Activated naive CD4-positive, alpha-beta T cell treated with anti-CD3 and anti-CD28 coated beads, Interleukin-2, amount 50 U/mL, for 72 hours (primary cell): Measurements from ENCODE around the gene ERBIN. TPM values are rescaled to one million over a fixed set of nuclear protein-coding genes. Genes with fewer than 3 reads are reported as not detected.
"Not testable (repeated sequence)": the region's sequence is repeated elsewhere in the genome, so short reads cannot be mapped to it uniquely, and the experiment has no call there.

Experiments used
- ATAC-seq, 2 donors: fragments of 150-1000 bp; cut with Tn5 transposase; 2 replicates each; pipeline ENCODE4 v1.10.0; 2021; ENCODE audit warnings: mild to moderate bottlenecking in 2 of 2, moderate library complexity in 2 of 2
- DNase-seq, 2 donors: peaks; one replicate each; pipeline ENCODE4 v3.0.0; 2021 to 2022; ENCODE audit warnings: low spot score in 2 of 2
- H3K27ac Mint-ChIP-seq, 2 donors: one replicate each; pipeline ENCODE4 v1.8.0; 2022; ENCODE audit warnings: mild to moderate bottlenecking in 2 of 2, mixed read lengths in 2 of 2
- H3K36me3 Mint-ChIP-seq, 2 donors: one replicate each; pipeline ENCODE4 v1.8.0; 2022; ENCODE audit warnings: mixed read lengths in 2 of 2
- H3K9me3 Mint-ChIP-seq, 2 donors: one replicate each; pipeline ENCODE4 v1.8.0; 2022; ENCODE audit warnings: mixed read lengths in 2 of 2
- total RNA-seq, 2 donors: library from RNA; stranded (reverse); gene quantifications; one replicate each; pipeline ENCODE4 v1.2.3, GENCODE V29; 2022

ERBIN gene
- total RNA-seq, 2 donors from 2014 or later, result 46.1 to 55.2 TPM

- no peak for DNase-seq
- Mint-ChIP-seq H3K27ac (peak overlapping the region in 1 of 2 donors; percentile 32), H3K9me3 (peaks cover 0 to 14% of the 10 kb centered on the region in 2 donors), H3K36me3 (peaks cover 0 to 18% of the 10 kb centered on the region in 2 donors)
- peak in 1 of 2 donors; percentile 46 for ATAC-seq
Measured at GRCh38 chr5:65970481-65971367, 44.3 kb downstream of the ERBIN start.

GRCh38 chr5:65971643-65972042 lies 45.3 kb downstream of the ERBIN start:
- no peak for ATAC-seq

GRCh38 chr5:65972896-65973295 lies 46.5 kb downstream of the ERBIN start:
- not testable (repeated sequence) for DNase-seq, ATAC-seq, H3K27ac Mint-ChIP-seq
- H3K9me3 Mint-ChIP-seq, result peaks cover 0 to 17% of the 10 kb centered on the region in 2 donors
- H3K36me3 Mint-ChIP-seq, result peaks cover 0 to 21% of the 10 kb centered on the region in 2 donors

More at GRCh38 chr5:65971643-65972042, 45.3 kb downstream of the ERBIN start:
- peaks cover 0 to 17% of the 10 kb centered on the region in 2 donors for H3K9me3 Mint-ChIP-seq
- no peak for DNase-seq
- no peak overlapping the region for H3K27ac Mint-ChIP-seq
- H3K36me3 Mint-ChIP-seq, result peaks cover 0 to 21% of the 10 kb centered on the region in 2 donors

DNA sequence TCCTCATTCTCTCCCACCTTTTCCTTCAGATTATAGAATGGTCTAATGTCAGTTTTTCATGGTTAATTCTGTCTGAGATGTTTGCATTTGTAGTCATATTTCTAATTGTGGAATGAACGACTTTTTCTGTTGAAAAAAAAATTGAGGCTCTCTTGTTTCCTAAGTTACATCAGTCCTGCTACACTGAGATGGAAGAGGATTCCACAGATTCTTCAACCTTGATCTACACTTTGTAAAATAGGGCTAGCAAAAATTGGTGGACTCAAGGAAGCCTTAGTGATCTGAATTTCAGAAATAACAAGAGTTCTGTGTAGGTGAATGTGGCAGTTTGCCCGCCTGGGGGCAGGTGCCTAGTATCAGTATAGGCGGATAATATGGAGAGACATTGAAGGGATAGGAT lies 51.9 kb downstream of the ERBIN start:
- peaks cover 6 to 32% of the 10 kb centered on the region in 2 donors for H3K36me3 Mint-ChIP-seq
- H3K27ac Mint-ChIP-seq, result no peak overlapping the region
- peaks cover 0 to 30% of the 10 kb centered on the region in 2 donors for H3K9me3 Mint-ChIP-seq
- ATAC-seq, result no peak
- DNase-seq, result no peak

DNA sequence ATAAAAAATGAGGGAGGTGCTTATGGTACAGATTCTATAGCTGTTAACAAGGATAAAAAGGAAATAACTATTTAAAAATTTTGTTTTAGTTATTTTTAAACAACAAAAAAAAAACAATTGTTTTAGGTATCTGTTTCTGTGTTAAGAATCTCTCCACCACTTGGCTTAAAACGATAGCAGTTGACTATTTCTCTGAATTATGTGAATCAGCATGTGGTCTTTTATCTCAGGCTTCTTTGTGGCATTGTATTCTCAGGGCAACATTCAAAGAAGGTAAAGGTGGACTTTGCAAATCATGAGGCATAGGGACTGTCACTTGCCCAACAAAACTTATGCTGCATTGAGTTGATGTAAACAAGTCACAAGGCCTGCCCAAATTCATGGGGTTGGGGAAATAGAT lies 55.2 kb downstream of the ERBIN start:
- peak; percentile 13 to 34 for ATAC-seq
- Mint-ChIP-seq H3K36me3 (peaks cover 6 to 17% of the 10 kb centered on the region in 2 donors), H3K27ac (no peak overlapping the region), H3K9me3 (peaks cover 0 to 13% of the 10 kb centered on the region in 2 donors)
- no peak for DNase-seq

GRCh38 chr5:65981969-65982619 lies 55.7 kb downstream of the ERBIN start:
- Mint-ChIP-seq H3K36me3 (peaks cover 6 to 17% of the 10 kb centered on the region in 2 donors), H3K9me3 (peaks cover 0 to 13% of the 10 kb centered on the region in 2 donors), H3K27ac (no peak overlapping the region)
- ATAC-seq, result no peak
- DNase-seq, result no peak

DNA sequence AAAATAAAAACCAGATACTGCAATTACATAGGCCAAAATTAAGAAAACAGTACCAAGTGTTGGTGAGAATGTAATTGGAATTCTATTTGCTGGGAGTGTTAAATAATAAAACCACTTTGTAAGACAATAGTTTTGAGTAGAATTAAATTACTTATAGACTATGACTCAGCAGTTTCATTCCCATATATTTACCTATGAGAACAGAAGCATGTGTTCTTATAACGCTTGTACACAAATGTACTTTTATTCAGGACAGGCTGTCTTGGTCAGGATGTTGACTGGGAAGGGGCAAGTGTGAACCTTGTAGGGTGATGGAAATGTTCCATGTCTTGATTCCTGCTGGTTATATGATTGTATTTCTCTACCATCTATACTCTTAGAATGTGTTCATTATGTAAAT lies 56.3 kb downstream of the ERBIN start:
- Mint-ChIP-seq H3K27ac (no peak overlapping the region), H3K36me3 (peaks cover 6 to 17% of the 10 kb centered on the region in 2 donors), H3K9me3 (peaks cover 0 to 13% of the 10 kb centered on the region in 2 donors)
- no peak for ATAC-seq
- no peak for DNase-seq

DNA sequence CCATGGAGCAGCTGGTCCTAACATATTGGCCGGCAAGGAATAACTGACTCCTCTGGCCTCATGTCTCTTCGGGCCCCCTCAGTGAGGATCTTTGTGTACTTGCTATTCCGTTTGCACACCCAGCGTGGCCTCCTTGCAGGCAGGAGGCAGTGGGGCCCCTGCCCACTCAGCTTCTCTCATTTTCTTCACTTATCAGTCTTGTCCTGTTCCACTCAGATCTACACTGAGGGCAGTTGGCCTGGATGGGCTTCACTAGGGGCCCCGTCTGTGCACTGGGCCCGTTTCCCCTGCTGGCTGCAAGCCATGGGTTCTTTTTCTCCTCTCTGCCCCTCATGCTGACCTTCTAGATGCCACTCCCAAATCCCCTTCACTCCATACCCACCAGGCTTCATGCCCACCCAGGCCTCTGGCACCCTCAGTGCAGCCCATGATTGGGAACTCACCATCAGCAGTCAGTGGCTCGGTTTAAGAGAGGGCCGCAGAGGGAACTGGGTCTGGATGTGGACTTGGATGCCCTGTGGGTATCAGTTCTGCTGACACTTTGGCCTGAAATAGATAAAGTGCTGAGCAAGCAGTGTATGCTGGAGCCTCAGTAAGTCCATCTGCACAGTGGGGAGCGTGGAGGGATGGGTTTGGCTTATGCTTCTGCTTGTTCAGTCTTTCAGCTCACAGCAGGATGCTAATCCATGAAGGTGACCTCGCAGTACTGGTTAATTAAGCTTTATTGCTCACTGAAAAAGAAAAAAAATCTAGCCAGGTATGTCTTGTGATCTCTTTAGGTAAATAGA lies 57.9 kb downstream of the ERBIN start:
- peaks cover 0 to 4% of the 10 kb centered on the region in 2 donors for H3K9me3 Mint-ChIP-seq
- H3K27ac Mint-ChIP-seq, result peak overlapping the region; percentile 18 to 75
- peaks cover 0 to 5% of the 10 kb centered on the region in 2 donors for H3K36me3 Mint-ChIP-seq
- no peak for ATAC-seq
- DNase-seq, result no peak

DNA sequence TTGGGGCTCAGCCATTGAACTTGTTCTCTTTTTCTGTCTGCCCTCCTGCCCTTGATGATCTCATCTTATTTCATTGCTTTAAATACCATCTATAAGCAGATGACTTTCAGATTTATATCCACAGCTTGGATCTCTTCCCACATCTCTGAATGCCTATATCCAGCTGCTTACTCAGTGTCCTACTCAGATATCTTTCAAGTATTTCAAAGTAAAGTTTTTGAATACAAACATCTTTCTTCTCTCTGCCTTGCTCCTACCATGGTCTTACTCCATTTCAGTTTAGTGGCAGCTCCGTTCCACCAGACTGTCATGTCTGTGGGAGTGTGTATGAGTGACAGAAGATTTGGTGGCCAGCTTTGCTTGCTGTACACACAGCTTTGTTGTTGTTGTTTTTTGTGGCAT lies 59.7 kb downstream of the ERBIN start:
- ATAC-seq (no peak), DNase-seq (no peak)
- no peaks in the 10 kb centered on the region for H3K9me3 Mint-ChIP-seq
- H3K36me3 Mint-ChIP-seq, result peaks cover 0 to 11% of the 10 kb centered on the region in 2 donors
- no peak overlapping the region for H3K27ac Mint-ChIP-seq

DNA sequence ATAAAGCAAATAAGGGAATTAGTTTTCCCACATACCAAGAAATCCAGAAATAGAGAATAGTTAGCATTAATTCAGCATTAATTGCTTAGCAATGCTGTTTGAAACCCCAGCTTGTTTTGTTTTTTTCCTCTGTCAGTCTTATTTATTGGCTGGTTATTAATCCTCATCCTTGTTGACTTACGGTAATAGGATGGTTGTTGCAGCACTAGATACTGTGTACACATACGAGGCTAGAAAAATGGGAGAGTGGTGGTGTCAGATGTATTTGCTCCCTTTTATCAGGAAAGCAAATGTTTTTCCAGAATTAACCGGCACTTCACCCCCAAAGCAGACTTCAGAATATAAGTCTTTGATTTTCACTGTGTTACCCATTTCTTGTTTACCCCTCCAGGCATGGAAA lies 60.4 kb downstream of the ERBIN start:
- DNase-seq (no peak), ATAC-seq (no peak)
- no peaks in the 10 kb centered on the region for H3K9me3 Mint-ChIP-seq
- peaks cover 0 to 11% of the 10 kb centered on the region in 2 donors for H3K36me3 Mint-ChIP-seq
- H3K27ac Mint-ChIP-seq, result no peak overlapping the region

DNA sequence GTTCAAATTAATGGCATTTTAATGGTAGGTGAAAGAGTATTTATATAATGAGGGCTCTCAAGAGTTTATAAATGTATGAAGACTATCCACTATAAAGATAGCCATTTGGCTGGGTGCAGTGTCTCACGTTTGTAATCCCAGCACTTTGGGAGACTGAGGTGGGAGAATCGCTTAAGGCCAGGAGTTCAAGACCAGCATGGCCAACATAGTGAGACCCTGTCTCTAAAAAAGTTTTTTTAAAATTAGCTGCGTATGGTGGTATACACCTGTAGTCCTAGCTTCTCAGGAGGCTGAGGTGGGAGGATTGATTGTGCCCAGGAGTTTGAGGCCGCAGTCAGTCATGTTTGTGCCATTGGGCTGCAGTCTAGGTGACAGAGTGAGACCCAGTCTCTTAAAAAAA lies 61.6 kb downstream of the ERBIN start:
- DNase-seq, result no peak
- no peaks in the 10 kb centered on the region for H3K9me3 Mint-ChIP-seq
- no peak overlapping the region for H3K27ac Mint-ChIP-seq
- H3K36me3 Mint-ChIP-seq, result peaks cover 0 to 19% of the 10 kb centered on the region in 2 donors
- ATAC-seq, result no peak

DNA sequence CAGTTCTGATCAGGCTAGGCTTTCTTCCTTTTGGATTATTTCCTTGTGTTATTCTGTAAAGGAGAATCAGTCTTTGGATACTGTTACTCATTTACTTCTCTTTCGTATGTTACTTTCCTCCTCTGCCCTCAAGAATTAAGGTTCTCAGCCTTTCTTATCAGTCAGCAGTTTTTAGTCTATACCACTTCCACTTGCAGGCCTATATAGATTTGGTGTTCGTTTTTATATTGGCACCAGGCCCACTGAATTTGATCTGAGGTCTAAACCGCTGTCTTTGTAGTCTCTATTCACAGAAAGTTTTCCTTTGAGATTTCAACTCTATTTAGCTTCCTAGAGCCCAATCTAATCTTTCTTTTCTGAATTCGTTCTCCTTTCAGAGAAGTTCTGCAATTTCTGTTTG lies 62.8 kb downstream of the ERBIN start:
- Mint-ChIP-seq H3K27ac (no peak overlapping the region), H3K36me3 (peaks cover 0 to 18% of the 10 kb centered on the region in 2 donors), H3K9me3 (no peaks in the 10 kb centered on the region)
- no peak for DNase-seq
- ATAC-seq, result no peak

DNA sequence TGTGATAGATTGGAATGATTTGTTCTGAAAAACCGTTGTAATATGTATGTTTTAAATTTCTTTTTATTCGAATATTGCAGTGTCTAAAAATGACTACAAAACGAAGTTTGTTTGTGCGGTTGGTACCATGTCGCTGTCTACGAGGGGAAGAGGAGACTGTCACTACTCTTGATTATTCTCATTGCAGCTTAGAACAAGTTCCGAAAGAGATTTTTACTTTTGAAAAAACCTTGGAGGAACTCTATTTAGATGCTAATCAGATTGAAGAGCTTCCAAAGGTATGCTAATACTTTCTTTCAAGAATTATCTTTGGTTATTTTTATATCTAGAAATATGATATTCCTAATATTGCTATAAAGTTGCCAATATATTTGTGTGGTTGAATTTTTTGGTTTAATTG lies 66.3 kb downstream of the ERBIN start:
- Mint-ChIP-seq H3K36me3 (peaks cover 4 to 23% of the 10 kb centered on the region in 2 donors), H3K27ac (no peak overlapping the region), H3K9me3 (no peaks in the 10 kb centered on the region)
- no peak for DNase-seq
- ATAC-seq, result no peak

- DNase-seq (no peak), ATAC-seq (peak; percentile 26 to 64)
- Mint-ChIP-seq H3K36me3 (peaks cover 4 to 23% of the 10 kb centered on the region in 2 donors), H3K9me3 (no peaks in the 10 kb centered on the region), H3K27ac (no peak overlapping the region)
Measured at GRCh38 chr5:65994117-65994786, 67.9 kb downstream of the ERBIN start.

GRCh38 chr5:65999061-65999723 lies 72.8 kb downstream of the ERBIN start:
- ATAC-seq (no peak), DNase-seq (no peak)
- H3K27ac Mint-ChIP-seq, result no peak overlapping the region
- no peaks in the 10 kb centered on the region for H3K9me3 Mint-ChIP-seq
- H3K36me3 Mint-ChIP-seq, result peaks cover 18 to 22% of the 10 kb centered on the region in 2 donors

GRCh38 chr5:66001952-66002351 lies 75.6 kb downstream of the ERBIN start:
- DNase-seq, result no peak
- peaks cover 28 to 33% of the 10 kb centered on the region in 2 donors for H3K36me3 Mint-ChIP-seq
- no peak for ATAC-seq
- peaks cover 3 to 10% of the 10 kb centered on the region in 2 donors for H3K9me3 Mint-ChIP-seq
- H3K27ac Mint-ChIP-seq, result no peak overlapping the region
